Raji (cell line): ENCODE data around the gene EDIL3.

Source experiments
- POLR2A ChIP-seq: IDR thresholded peaks from 2 replicates; pipeline ENCODE4 v1.6.1; 2011; ENCODE audit warnings: low read depth, low read length, control low read depth; ENCODE audit not compliant: insufficient read depth

The EDIL3 gene

GRCh38 chr5:84384604-84385575 is at the start of gene EDIL3:
TSS of gene EDIL3 (minus strand) at chr5:84384880. CDS start at chr5:84384374, 506 bp downstream.
- TF ChIP-seq POLR2A, result no peak

GRCh38 chr5:84433461-84433860 is 48.8 kb upstream of the EDIL3 start:
- no peak for TF ChIP-seq POLR2A

- TF ChIP-seq POLR2A, result no peak
These were observed 46.4 kb upstream of the EDIL3 start for GRCh38 chr5:84430863-84431663.

- TF ChIP-seq POLR2A, result no peak
These were observed 45.4 kb upstream of the EDIL3 start for GRCh38 chr5:84430079-84430478.

GRCh38 chr5:84425365-84425881 is 40.7 kb upstream of the EDIL3 start:
- TF ChIP-seq POLR2A, result no peak

- no peak for TF ChIP-seq POLR2A
These were observed 35.1 kb upstream of the EDIL3 start for GRCh38 chr5:84419742-84420141.

- TF ChIP-seq POLR2A, result no peak
These were observed 27.3 kb upstream of the EDIL3 start for GRCh38 chr5:84411832-84412605.

GRCh38 chr5:84406111-84406510 is 21.4 kb upstream of the EDIL3 start:
- no peak for TF ChIP-seq POLR2A

- no peak for TF ChIP-seq POLR2A
These were observed 19.1 kb upstream of the EDIL3 start for GRCh38 chr5:84403773-84404172.

- no peak for TF ChIP-seq POLR2A
These were observed 12.7 kb upstream of the EDIL3 start for GRCh38 chr5:84397385-84397784.

GRCh38 chr5:84393969-84394368 is 9.3 kb upstream of the EDIL3 start:
- TF ChIP-seq POLR2A, result no peak

- TF ChIP-seq POLR2A, result no peak
These were observed 8.2 kb upstream of the EDIL3 start for GRCh38 chr5:84392836-84393235.

GRCh38 chr5:84385705-84386104 is 1.0 kb upstream of the EDIL3 start:
- no peak for TF ChIP-seq POLR2A

GRCh38 chr5:84383816-84384603 is 670 bp downstream of the EDIL3 start:
- TF ChIP-seq POLR2A, result no peak
